Measurements from ENCODE around the gene MSANTD7.

- TF ChIP-seq CTCF (IDR thresholded peaks at IDR 0.05) (no peak), POLR2A (IDR thresholded peaks at IDR 0.05) (no peak)
Observed at GRCh38 chr10:14820010-14820774, 17.9 kb upstream of the MSANTD7 start.
